Adrenal gland (tissue), 12 donors: Measurements from ENCODE around the gene TMEM151B. TPM values are rescaled to one million over a fixed set of nuclear protein-coding genes. Genes with fewer than 3 reads are reported as not detected.
A peak's percentile ranks its signal among the peaks of the same experiment; 100 is the strongest.

Source experiments
- DNase-seq, 7 donors: peaks; one replicate each; pipeline ENCODE4 v3.0.0-alpha.2; 2019 to 2020
- H3K27ac ChIP-seq, 5 donors: fragments of 200-600 bp; sonication (generic) in 4 of 5; 1 replicate in 3 of 5; 2 replicates in 2 of 5; pipeline versions ENCODE4 v1.5.1 to v1.8.0; 2016 to 2020; ENCODE audit warnings: mild to moderate bottlenecking in 1 of 5
- H3K27me3 ChIP-seq: fragments of 200-600 bp; 2 replicates; pipeline ENCODE4 v1.8.0; 2021
- H3K36me3 ChIP-seq, 2 donors: fragments of 200-600 bp; replicated peaks in 1 of 2; 1 replicate in 1 of 2; 2 replicates in 1 of 2; pipeline versions ENCODE4 v1.5.1 to v1.8.0; 2018 to 2022
- H3K4me1 ChIP-seq, 2 donors: fragments of 200-600 bp; replicated peaks in 1 of 2; 1 replicate in 1 of 2; 2 replicates in 1 of 2; pipeline versions ENCODE4 v1.5.1 to v1.8.0; 2018 to 2021
- H3K4me3 ChIP-seq, 4 donors: fragments of 200-600 bp; sonication (generic) in 3 of 4; one replicate each; pipeline ENCODE4 v1.5.1; 2016 to 2018
- H3K9me3 ChIP-seq, 3 donors: fragments of 200-600 bp; sonication (generic) in 1 of 3; replicated peaks in 1 of 3; 1 replicate in 2 of 3; 2 replicates in 1 of 3; pipeline versions ENCODE4 v1.5.1 to v1.8.0; 2016 to 2021
- POLR2A ChIP-seq, 2 donors: fragments of 450-650 bp; IDR thresholded peaks; one replicate each; pipeline ENCODE4 v1.6.1; 2017; ENCODE audit warnings: antibody characterized with exemption in 2 of 2, mild to moderate bottlenecking in 2 of 2, moderate library complexity in 1 of 2
- WGBS, 4 donors: extraction: QIAGEN DNeasy Blood & Tissue Kit in 2 of 4; methylation state at CpG; one replicate each; pipeline versions ENCODE4 v1.1.5 to v1.1.7; 2013 to 2017; 5-methylcytosine and 5-hydroxymethylcytosine counted together
- intact Hi-C, 2 donors: fragments of 100-400 bp; cut with DNase I; formaldehyde crosslinking; loops; one replicate each; pipeline versions ENCODE4 v1.14.1 to v1.15.0; 2022 to 2023
- polyA plus RNA-seq, 3 donors: library from polyadenylated mRNA; stranded (reverse); fragments of 200-250 nt in 2 of 3; fragments of 350-450 nt in 1 of 3; fragmentation: Illumina TruSeq in 1 of 3; extraction: RNeasy Lipid Tissue Mini Kit (QIAGEN cat#74804) in 1 of 3; gene quantifications; one replicate each; pipeline ENCODE4 v1.2.3, GENCODE V29; 2013 to 2014
- total RNA-seq, 9 donors: library from RNA; depleted of rRNA in 4 of 9; stranded (reverse); fragments of >200 nt in 4 of 9; fragments of 120-200 nt in 1 of 9; fragmentation: NEBNext Ultra II Directional in 1 of 9; extraction: Animal tissue kit (Norgen Biotek cat#: 25700) in 1 of 9; gene quantifications; one replicate each; pipeline versions ENCODE4 v1.1.0 to v1.2.4, GENCODE V29; 2013 to 2023
- TF ChIP-seq, protein P1 (sequence below), 6 experiments: fragments of 450-650 bp in 4 of 6; fragments of 200-600 bp in 2 of 6; sonication (generic) in 1 of 6; IDR thresholded peaks; 1 replicate in 5 of 6; 2 replicates in 1 of 6; pipeline versions ENCODE4 v1.5.1 to v1.8.0; 2016 to 2021; ENCODE audit warnings: antibody characterized with exemption in 6 of 6, mild to moderate bottlenecking in 2 of 6, moderate library complexity in 1 of 6
- donor health status: healthy with polysubstance abuse.
- donor health status: Bipolar disorder and iron deficiency.
- donor health status: DM: yes; HTN: yes; CAD: no.
- donor health status: DM: no; HTN: no; CAD: no.
- donor health status: DM: no; HTN: no; CAD: no.
- donor health status: DM: yes; HTN: yes; CAD: no.

The TMEM151B gene
- total and polyA plus RNA-seq, 12 donors = 0.07 to 3.9 (median 0.79) TPM; not detected in 2

DNA sequence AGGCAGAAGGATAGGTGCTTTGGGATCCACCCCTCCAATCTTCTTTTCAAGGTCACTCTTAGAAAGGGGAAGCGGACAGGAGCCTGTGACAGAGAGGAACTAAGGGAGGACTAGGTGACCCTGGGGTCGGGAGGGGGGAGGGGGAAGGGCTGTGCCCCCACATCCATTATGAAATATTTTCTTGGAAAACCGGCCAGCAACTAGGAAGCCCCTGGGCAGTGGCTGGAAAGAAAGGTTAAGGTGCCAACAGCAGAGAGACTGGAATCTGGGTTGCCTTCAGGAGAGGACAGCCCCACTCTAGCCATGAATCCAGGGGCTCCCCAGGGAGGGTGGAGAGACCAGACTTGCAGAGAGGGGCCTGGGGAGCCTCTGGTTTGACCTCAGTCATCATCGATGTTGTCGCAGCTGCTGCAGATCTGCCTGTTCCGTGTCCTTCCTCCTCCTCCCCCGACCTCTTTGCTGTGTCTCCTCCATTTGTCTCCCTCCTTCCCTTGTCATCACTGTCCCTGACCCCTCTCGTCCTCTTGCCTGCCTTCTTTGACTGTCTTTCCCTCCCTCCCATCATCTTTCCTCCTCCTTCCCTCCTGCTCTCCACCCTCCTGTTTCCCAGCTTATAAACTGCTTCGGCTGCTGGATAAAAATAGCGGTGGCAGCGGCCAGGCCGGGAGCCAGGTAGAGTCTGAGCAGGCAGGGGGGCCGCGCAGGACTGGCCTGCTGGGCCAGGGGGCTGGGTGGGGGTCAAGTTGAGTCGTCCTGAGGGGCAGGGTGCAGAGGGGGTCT lies 43.7 kb upstream of the TMEM151B start:
- H3K27me3 ChIP-seq = no peaks in the 10 kb centered on the region
- H3K27ac ChIP-seq = peak overlapping the region in 4 of 5 donors; percentile 48 to 90 (median 70)
- peak in 1 of 2 donors; percentile 28 for TF ChIP-seq POLR2A (IDR thresholded peaks at IDR 0.05)
- TF ChIP-seq, protein P1, sequence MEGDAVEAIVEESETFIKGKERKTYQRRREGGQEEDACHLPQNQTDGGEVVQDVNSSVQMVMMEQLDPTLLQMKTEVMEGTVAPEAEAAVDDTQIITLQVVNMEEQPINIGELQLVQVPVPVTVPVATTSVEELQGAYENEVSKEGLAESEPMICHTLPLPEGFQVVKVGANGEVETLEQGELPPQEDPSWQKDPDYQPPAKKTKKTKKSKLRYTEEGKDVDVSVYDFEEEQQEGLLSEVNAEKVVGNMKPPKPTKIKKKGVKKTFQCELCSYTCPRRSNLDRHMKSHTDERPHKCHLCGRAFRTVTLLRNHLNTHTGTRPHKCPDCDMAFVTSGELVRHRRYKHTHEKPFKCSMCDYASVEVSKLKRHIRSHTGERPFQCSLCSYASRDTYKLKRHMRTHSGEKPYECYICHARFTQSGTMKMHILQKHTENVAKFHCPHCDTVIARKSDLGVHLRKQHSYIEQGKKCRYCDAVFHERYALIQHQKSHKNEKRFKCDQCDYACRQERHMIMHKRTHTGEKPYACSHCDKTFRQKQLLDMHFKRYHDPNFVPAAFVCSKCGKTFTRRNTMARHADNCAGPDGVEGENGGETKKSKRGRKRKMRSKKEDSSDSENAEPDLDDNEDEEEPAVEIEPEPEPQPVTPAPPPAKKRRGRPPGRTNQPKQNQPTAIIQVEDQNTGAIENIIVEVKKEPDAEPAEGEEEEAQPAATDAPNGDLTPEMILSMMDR (IDR thresholded peaks at IDR 0.05) = no peak
- intact Hi-C loops = no loop called here
- H3K4me1 ChIP-seq = peaks cover 78 to 91% of the 10 kb centered on the region in 2 donors
- peak in 4 of 7 donors; percentile 48 to 73 (median 58) for DNase-seq
- 17 to 44% (median 30%) methylated on average over 15 of the region's 15 CpGs for WGBS, 4 donors
- H3K4me3 ChIP-seq = peak overlapping the region in 1 of 4 donors; percentile 44
- peaks cover 0 to 20% of the 10 kb centered on the region in 2 donors for H3K36me3 ChIP-seq
- H3K9me3 ChIP-seq = no peaks in the 10 kb centered on the region

DNA sequence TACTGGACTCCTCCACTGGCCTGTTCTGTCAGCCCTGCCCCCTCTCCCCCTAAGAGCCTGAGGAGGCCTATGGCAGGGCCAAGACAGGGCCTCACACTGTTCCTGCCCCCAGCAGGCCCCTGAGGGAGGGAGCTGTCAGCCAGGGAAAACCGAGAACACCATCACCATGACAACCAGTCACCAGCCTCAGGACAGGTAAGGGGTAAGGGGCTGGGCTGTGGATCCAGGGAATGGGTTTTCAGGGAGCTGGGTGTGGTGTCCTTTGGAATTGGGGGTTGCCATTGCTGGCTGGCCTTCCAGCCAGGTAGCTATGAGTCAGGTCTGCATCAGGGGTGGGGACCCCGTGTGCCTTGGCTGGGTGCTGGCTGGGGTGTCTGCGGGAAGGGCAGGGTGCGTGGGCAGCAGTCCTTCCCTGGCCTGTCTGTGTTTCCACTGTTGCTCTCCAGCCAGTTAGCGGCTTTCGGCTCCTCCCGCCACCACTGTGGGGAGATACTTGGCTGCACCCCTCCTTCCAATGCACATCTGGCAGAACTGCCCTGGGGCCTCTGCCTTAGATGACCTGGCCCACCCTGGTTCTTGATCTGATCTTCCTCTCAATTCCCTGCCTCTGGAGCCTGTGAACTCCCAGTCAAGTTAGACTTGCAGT lies 43.0 kb upstream of the TMEM151B start:
- Histone ChIP-seq H3K27ac (peak overlapping the region in 4 of 5 donors; percentile 48 to 90 (median 70)), H3K27me3 (no peaks in the 10 kb centered on the region), H3K4me3 (peak overlapping the region in 1 of 4 donors; percentile 44), H3K36me3 (peaks cover 0 to 26% of the 10 kb centered on the region in 2 donors), H3K4me1 (peaks cover 71 to 85% of the 10 kb centered on the region in 2 donors), H3K9me3 (no peaks in the 10 kb centered on the region)
- 49 to 60% (median 53%) methylated on average over 2 to 7 of the region's 7 CpGs for WGBS, 4 donors
- TF ChIP-seq POLR2A (IDR thresholded peaks at IDR 0.05) = no peak
- TF ChIP-seq, protein P1 (IDR thresholded peaks at IDR 0.05) = no peak
- DNase-seq = peak in 3 of 7 donors; percentile 28 to 68 (median 30)
- intact Hi-C loops = no loop called here

DNA sequence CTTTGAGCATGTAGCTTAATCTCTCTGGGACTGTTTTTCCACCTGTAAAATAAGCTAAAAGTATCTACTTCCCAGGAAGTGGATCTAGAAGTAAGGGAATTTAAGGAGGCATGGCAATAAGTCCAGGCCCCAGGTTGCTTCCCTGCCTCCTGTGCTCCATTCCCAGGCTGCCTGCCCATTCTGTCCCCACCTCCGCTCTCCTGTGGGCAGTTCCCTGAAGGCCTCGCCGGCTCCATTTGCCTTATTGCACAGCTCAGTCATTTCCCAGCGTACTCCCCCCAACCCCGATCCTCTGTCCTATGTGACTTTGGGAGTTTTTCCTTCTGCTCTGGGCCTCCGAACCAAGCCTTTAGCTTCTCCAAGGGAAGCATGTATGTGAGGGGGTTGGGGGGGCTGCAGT lies 42.2 kb upstream of the TMEM151B start:
- peak in 1 of 7 donors; percentile 50 for DNase-seq
- intact Hi-C loops = no loop called here
- H3K9me3 ChIP-seq = no peaks in the 10 kb centered on the region
- TF ChIP-seq, protein P1 (IDR thresholded peaks at IDR 0.05) = no peak
- TF ChIP-seq POLR2A (IDR thresholded peaks at IDR 0.05) = no peak
- H3K4me3 ChIP-seq = peak overlapping the region in 1 of 4 donors; percentile 44
- WGBS, 4 donors = 77 to 93% (median 91%) methylated on average over 5 to 6 of the region's 6 CpGs
- peak overlapping the region in 4 of 5 donors; percentile 48 to 90 (median 70) for H3K27ac ChIP-seq
- H3K4me1 ChIP-seq = peaks cover 64 to 82% of the 10 kb centered on the region in 2 donors
- H3K36me3 ChIP-seq = peaks cover 0 to 33% of the 10 kb centered on the region in 2 donors
- no peaks in the 10 kb centered on the region for H3K27me3 ChIP-seq

DNA sequence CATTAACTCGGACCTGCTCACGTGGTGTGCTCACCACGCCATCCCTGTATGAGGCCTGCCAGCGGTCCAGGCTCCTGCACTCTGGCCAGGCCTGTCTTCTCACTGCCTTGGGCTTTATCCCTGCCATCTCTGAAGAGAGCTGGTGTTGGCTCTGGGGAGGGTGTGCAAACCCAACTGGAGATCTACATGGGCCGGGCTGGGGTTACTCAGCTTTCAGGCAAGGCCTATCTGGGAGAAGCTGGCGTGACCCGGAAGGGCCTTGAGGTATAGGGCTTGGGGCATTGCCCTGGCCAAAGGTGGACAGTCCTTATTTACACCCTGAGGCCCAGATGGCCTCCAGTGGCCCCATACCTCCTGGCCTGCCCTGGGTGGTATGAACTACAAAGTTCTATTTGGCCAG lies 41.8 kb upstream of the TMEM151B start:
- 61 to 100% (median 73%) methylated on average over 2 to 7 of the region's 7 CpGs for WGBS, 4 donors
- peak in 2 of 7 donors; percentile 34 to 56 for DNase-seq
- intact Hi-C loops = no loop called here
- Histone ChIP-seq H3K4me3 (no peak overlapping the region), H3K27ac (peak overlapping the region; percentile 35 to 90 (median 52)), H3K4me1 (peaks cover 64 to 85% of the 10 kb centered on the region in 2 donors), H3K9me3 (no peaks in the 10 kb centered on the region), H3K27me3 (no peaks in the 10 kb centered on the region), H3K36me3 (peaks cover 0 to 36% of the 10 kb centered on the region in 2 donors)
- TF ChIP-seq, protein P1 (IDR thresholded peaks at IDR 0.05) = no peak
- no peak for TF ChIP-seq POLR2A (IDR thresholded peaks at IDR 0.05)
